A549 (cell line): ENCODE data around the gene KLHL2. TPM values are rescaled to one million over a fixed set of nuclear protein-coding genes. Genes with fewer than 3 reads are reported as not detected.
A peak's percentile ranks its signal among the peaks of the same experiment; 100 is the strongest.

Experiments used
- ATAC-seq, 2 experiments: fragments of 200-7000 bp in 1 of 2; fragments of >200 bp in 1 of 2; cut with Nextera tagmentation in 1 of 2; cut with Tn5 transposase in 1 of 2; 3 replicates each; pipeline versions ENCODE4 v1.8.0 to v1.9.1; 2018 to 2020; ENCODE audit warnings: mild to moderate bottlenecking in 1 of 2, moderate library complexity in 1 of 2
- CTCF ChIA-PET: fragments of 300-600 bp; sonication (Branson Sonifier 250); formaldehyde crosslinking; extraction: SDS; loops from one replicate; lab custom pipeline; 2021; ENCODE audit warnings: antibody characterized with exemption, inconsistent platforms; lab: Yijun Ruan, JAX
- POLR2A ChIA-PET: fragments of 350-600 bp; formaldehyde crosslinking; extraction: SDS; loops from one replicate; lab custom pipeline; 2021; ENCODE audit warnings: antibody characterized with exemption, inconsistent platforms; lab: Yijun Ruan, JAX
- DNase-seq, 2 experiments: peaks; one replicate each; pipeline versions ENCODE4 v3.0.0 to v3.0.0-alpha.2; 2011 to 2016; ENCODE audit warnings: low read depth in 1 of 2, low spot score in 1 of 2
- FAIRE-seq: peaks from 2 replicates; lab custom pipeline; 2011; peaks lifted over from hg19 to GRCh38; lab: Jason Lieb, UNC
- H3K27ac ChIP-seq, 2 experiments: fragments of >200 bp; sonication (Bioruptor Twin); formaldehyde crosslinking; 3 replicates each; pipeline ENCODE4 v1.5.1; 2016 to 2017
- H3K4me1 ChIP-seq: fragments of >200 bp; sonication (Bioruptor Twin); formaldehyde crosslinking; 3 replicates; pipeline ENCODE4 v1.6.1; 2016
- H3K4me2 ChIP-seq: fragments of >200 bp; sonication (Bioruptor Twin); formaldehyde crosslinking; 3 replicates; pipeline ENCODE4 v1.6.1; 2016
- H3K4me3 ChIP-seq: fragments of >200 bp; sonication (Bioruptor Twin); formaldehyde crosslinking; 3 replicates; pipeline ENCODE4 v1.5.1; 2016
- H3K9me3 ChIP-seq: fragments of >200 bp; sonication (Bioruptor Twin); formaldehyde crosslinking; 3 replicates; pipeline ENCODE4 v1.6.1; 2016
- CEBPB ChIP-seq, 2 experiments: fragments of >200 bp in 1 of 2; sonication (Bioruptor Twin) in 1 of 2; formaldehyde crosslinking in 1 of 2; IDR thresholded peaks; 2 replicates each; pipeline ENCODE4 v1.6.1; 2012 to 2016
- CTCF ChIP-seq: fragments of >200 bp; sonication (Bioruptor Twin); formaldehyde crosslinking; IDR thresholded peaks from 3 replicates; pipeline ENCODE4 v1.5.1; 2016
- EHF ChIP-seq: fragments of 250-450 bp; sonication (Bioruptor Pico); IDR thresholded peaks from 2 replicates; pipeline ENCODE4 v1.5.0; 2020; ENCODE audit warnings: mild to moderate bottlenecking
- EP300 ChIP-seq, 2 experiments: fragments of >200 bp; sonication (Bioruptor Twin); formaldehyde crosslinking; IDR thresholded peaks; 2 replicates in 1 of 2; 3 replicates in 1 of 2; pipeline ENCODE4 v1.6.1; 2016 to 2017
- FOXS1 ChIP-seq: fragments of 250-450 bp; sonication (Bioruptor Pico); IDR thresholded peaks from 2 replicates; pipeline ENCODE4 v1.5.0; 2020; ENCODE audit warnings: mild to moderate bottlenecking, moderate library complexity
- GATA3 ChIP-seq: IDR thresholded peaks from 2 replicates; pipeline ENCODE4 v1.6.1; 2012; ENCODE audit warnings: borderline replicate concordance
- HDAC2 ChIP-seq: fragments of 200-600 bp; sonication (generic); IDR thresholded peaks from 2 replicates; pipeline ENCODE4 v1.6.1; 2016
- HES2 ChIP-seq: fragments of >200 bp; sonication (Bioruptor Twin); formaldehyde crosslinking; IDR thresholded peaks from 2 replicates; pipeline ENCODE4 v1.6.1; 2016
- JUN ChIP-seq, 2 experiments: fragments of >200 bp; sonication (Bioruptor Twin); formaldehyde crosslinking; IDR thresholded peaks; 2 replicates in 1 of 2; 3 replicates in 1 of 2; pipeline ENCODE4 v1.6.1; 2016 to 2017
- MAZ ChIP-seq: fragments of 150-350 bp; IDR thresholded peaks from 2 replicates; pipeline ENCODE4 v1.6.1; 2014; ENCODE audit warnings: antibody characterized with exemption, low read depth, low read length, borderline replicate concordance
- NFE2L2 ChIP-seq: fragments of 150-350 bp; conservative IDR thresholded peaks from 2 replicates; pipeline ENCODE4 v1.6.1; 2014; ENCODE audit warnings: low read length
- NR3C1 ChIP-seq: fragments of >200 bp; sonication (Bioruptor Twin); formaldehyde crosslinking; IDR thresholded peaks from 3 replicates; pipeline ENCODE4 v1.6.1; 2017
- PBX3 ChIP-seq: IDR thresholded peaks from 2 replicates; pipeline ENCODE4 v1.6.1; 2012
- RARB ChIP-seq: fragments of 250-450 bp; sonication (Bioruptor Pico); IDR thresholded peaks from 2 replicates; pipeline ENCODE4 v1.8.0; 2021; ENCODE audit warnings: mild to moderate bottlenecking, moderate library complexity
- RCOR1 ChIP-seq: fragments of 150-350 bp; IDR thresholded peaks from 2 replicates; pipeline ENCODE4 v1.6.1; 2014; ENCODE audit warnings: antibody characterized with exemption, low read length, low read depth
- RFX5 ChIP-seq: fragments of 450-650 bp; IDR thresholded peaks from 2 replicates; pipeline ENCODE4 v1.7.1; 2014; ENCODE audit warnings: antibody characterized with exemption, mild to moderate bottlenecking, moderate library complexity
- SREBF2 ChIP-seq: fragments of 450-650 bp; IDR thresholded peaks from 2 replicates; pipeline ENCODE4 v1.6.1; 2014; ENCODE audit warnings: mild to moderate bottlenecking, moderate library complexity
- USF2 ChIP-seq: fragments of 450-650 bp; IDR thresholded peaks from 2 replicates; pipeline ENCODE4 v1.6.1; 2014; ENCODE audit warnings: antibody characterized with exemption
- ZNF302 ChIP-seq: fragments of 250-450 bp; sonication (Bioruptor Pico); IDR thresholded peaks from 2 replicates; pipeline ENCODE4 v1.9.0; 2021; ENCODE audit warnings: inconsistent platforms, mild to moderate bottlenecking, moderate library complexity
- WGBS: methylation state at CpG from one replicate; pipeline ENCODE4 v1.1.6; 2017; ENCODE audit errors: missing lambda C conversion rate; 5-methylcytosine and 5-hydroxymethylcytosine counted together
- polyA plus RNA-seq, 4 experiments: library from polyadenylated mRNA; depleted of rRNA in 3 of 4; stranded (reverse); fragments of >200 nt; fragmentation: RNase III in 1 of 4; extraction: RNeasy Plus Mini Kit Qiagen cat#74134 plus additional on column Dnase treatment in 1 of 4; gene quantifications; 2 replicates in 3 of 4; 3 replicates in 1 of 4; pipeline ENCODE4 v1.2.3, GENCODE V29; 2011 to 2017

Gene KLHL2
- polyA plus RNA-seq, 2 of the 4 experiments (the other 2 are of a cell fraction), result 13.6 to 21.6 TPM

- TF ChIP-seq HES2 (no peak), GATA3 (no peak)
These were observed 7.6 kb upstream of the KLHL2 start (continued) for GRCh38 chr4:165199722-165200121.

- no peak for TF ChIP-seq USF2
- TF ChIP-seq RCOR1, result no peak
- TF ChIP-seq CEBPB (IDR thresholded peaks at IDR 0.05), result no peak
- no peak for TF ChIP-seq CTCF
- no peak for TF ChIP-seq EP300 (IDR thresholded peaks at IDR 0.05)
- no peak for TF ChIP-seq GATA3
- no peak for TF ChIP-seq RARB (CRISPR knock-in tag)
- TF ChIP-seq PBX3, result no peak
- no peak for TF ChIP-seq NR3C1
- TF ChIP-seq NFE2L2, result no peak
- TF ChIP-seq FOXS1 (CRISPR knock-in tag), result no peak
- TF ChIP-seq EHF (CRISPR knock-in tag), result no peak
- no peak for TF ChIP-seq JUN (IDR thresholded peaks at IDR 0.05)
- TF ChIP-seq MAZ, result no peak
- ATAC-seq (no peak), FAIRE-seq (no peak), DNase-seq (no peak)
- WGBS, result 65% methylated on average over 1 of the region's 1 CpG
- ChIA-PET CTCF (no interaction called here), POLR2A (no interaction called here)
- H3K9me3 ChIP-seq, result no peaks in the 10 kb centered on the region
- H3K4me1 ChIP-seq, result peaks cover 16% of the 10 kb centered on the region
- no peak overlapping the region for H3K27ac ChIP-seq
- H3K4me2 ChIP-seq, result no peak overlapping the region
- no peak overlapping the region for H3K4me3 ChIP-seq
These were observed 5.6 kb upstream of the KLHL2 start for GRCh38 chr4:165201806-165202205.

- ATAC-seq (no peak), DNase-seq (no peak), FAIRE-seq (no peak)
- ChIA-PET POLR2A (no interaction called here), CTCF (interaction anchor here (1.7 kb wide), 1 partner anchor 73 kb away, joined by 5 read pairs; no protein-coding TSS in a partner anchor)
- H3K4me1 ChIP-seq, result peaks cover 20% of the 10 kb centered on the region
- H3K4me3 ChIP-seq, result no peak overlapping the region
- 61% methylated on average over 8 of the region's 8 CpGs for WGBS
- no peaks in the 10 kb centered on the region for H3K9me3 ChIP-seq
- H3K27ac ChIP-seq, result no peak overlapping the region
- H3K4me2 ChIP-seq, result peak overlapping the region; percentile 21; the same call in 1 of the 3 replicates
- TF ChIP-seq HDAC2, result no peak
- TF ChIP-seq SREBF2, result no peak
- TF ChIP-seq MAZ, result no peak
- TF ChIP-seq RARB (CRISPR knock-in tag), result no peak
- no peak for TF ChIP-seq GATA3
- TF ChIP-seq RFX5, result no peak
- no peak for TF ChIP-seq ZNF302 (CRISPR knock-in tag)
- TF ChIP-seq CEBPB (IDR thresholded peaks at IDR 0.05), result no peak
- TF ChIP-seq EHF (CRISPR knock-in tag), result no peak
These were observed 3.6 kb upstream of the KLHL2 start for GRCh38 chr4:165203541-165204461.
